Stimulated activated naive CD8-positive, alpha-beta T cell treated with anti-CD3 and anti-CD28 coated beads, Interleukin-15, Interleukin-2, amounts not matched to agents 100 ng/mL and 50 ng/mL, for 24 hours (primary cell): ENCODE data around the gene VAPB.
"Not testable (repeated sequence)": the region's sequence is repeated elsewhere in the genome, so short reads cannot be mapped to it uniquely, and the experiment has no call there.

Experiments
- H3K27ac Mint-ChIP-seq: one replicate; pipeline ENCODE4 v1.8.0; 2021; ENCODE audit warnings: mild to moderate bottlenecking, mixed read lengths
- H3K27me3 Mint-ChIP-seq: one replicate; pipeline ENCODE4 v1.8.0; 2021; ENCODE audit warnings: mixed read lengths
- H3K36me3 Mint-ChIP-seq: one replicate; pipeline ENCODE4 v1.8.0; 2021; ENCODE audit warnings: low read depth, mixed read lengths
- H3K4me1 Mint-ChIP-seq: one replicate; pipeline ENCODE4 v1.8.0; 2021; ENCODE audit warnings: low read depth, mixed read lengths
- H3K4me3 Mint-ChIP-seq: one replicate; pipeline ENCODE4 v1.8.0; 2021; ENCODE audit warnings: mild to moderate bottlenecking, mixed read lengths
- H3K9me3 Mint-ChIP-seq: one replicate; pipeline ENCODE4 v1.8.0; 2021; ENCODE audit warnings: mixed read lengths

The VAPB gene

DNA sequence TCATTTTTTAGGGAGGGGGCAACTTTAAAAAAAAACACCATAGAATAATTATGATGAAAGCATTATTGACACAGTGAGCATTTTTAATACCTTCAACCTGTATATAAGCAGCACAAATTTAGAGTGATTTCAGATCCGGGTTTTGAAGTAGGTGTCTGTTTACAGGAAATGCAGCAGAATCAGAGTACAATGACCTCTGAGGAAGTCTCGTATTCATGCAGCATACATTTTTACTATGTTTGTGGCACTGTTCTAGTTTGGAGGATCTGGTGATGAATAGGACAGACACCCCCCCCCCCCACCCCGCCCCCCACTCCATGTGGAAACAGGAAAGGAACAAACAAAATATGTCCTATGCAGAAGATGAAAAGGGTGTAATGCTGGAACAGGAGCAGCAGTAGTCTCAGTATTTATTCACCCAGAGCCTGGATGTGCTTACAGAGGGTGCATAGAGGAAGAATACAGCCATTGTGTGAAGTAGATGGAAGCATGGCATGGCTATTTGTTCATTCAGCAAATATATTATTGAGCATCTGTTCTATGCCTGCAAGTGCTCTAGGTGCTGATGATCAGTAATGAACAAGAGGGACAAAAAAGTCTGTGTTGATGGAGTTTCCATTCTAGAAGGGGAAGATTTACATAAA, 19.7 kb downstream of the VAPB start:
- H3K9me3 Mint-ChIP-seq: no peaks in the 10 kb centered on the region
- H3K4me1 Mint-ChIP-seq: peaks cover 32% of the 10 kb centered on the region
- peak overlapping the region; percentile 22 for H3K27ac Mint-ChIP-seq
- peak overlapping the region; percentile 19 for H3K4me3 Mint-ChIP-seq
- peaks cover 11% of the 10 kb centered on the region for H3K36me3 Mint-ChIP-seq
- H3K27me3 Mint-ChIP-seq: no peaks in the 10 kb centered on the region

DNA sequence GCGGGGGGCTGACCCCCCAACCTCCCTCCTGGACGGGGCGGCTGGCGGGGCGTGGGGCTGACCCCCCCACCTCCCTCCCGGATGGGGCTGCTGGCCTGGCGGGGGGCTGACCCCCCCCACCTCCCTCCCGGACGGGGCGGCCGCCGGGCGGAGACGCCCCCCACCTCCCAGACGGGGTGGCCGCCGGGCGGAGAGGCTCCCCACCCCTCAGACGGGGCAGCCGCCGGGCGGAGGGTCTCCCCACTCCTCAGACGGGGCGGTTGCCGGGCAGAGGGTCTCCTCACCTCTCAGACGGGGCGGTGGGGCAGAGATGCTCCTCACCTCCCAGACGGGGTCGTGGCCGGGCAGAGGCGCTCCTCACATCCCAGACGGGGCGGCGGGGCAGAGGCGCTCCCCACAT, 25.2 kb downstream of the VAPB start:
- Mint-ChIP-seq H3K4me1 (peaks cover 46% of the 10 kb centered on the region), H3K36me3 (peaks cover 42% of the 10 kb centered on the region)
- H3K9me3 Mint-ChIP-seq, H3K4me3 Mint-ChIP-seq, H3K27ac Mint-ChIP-seq, H3K27me3 Mint-ChIP-seq: not testable (repeated sequence)

DNA sequence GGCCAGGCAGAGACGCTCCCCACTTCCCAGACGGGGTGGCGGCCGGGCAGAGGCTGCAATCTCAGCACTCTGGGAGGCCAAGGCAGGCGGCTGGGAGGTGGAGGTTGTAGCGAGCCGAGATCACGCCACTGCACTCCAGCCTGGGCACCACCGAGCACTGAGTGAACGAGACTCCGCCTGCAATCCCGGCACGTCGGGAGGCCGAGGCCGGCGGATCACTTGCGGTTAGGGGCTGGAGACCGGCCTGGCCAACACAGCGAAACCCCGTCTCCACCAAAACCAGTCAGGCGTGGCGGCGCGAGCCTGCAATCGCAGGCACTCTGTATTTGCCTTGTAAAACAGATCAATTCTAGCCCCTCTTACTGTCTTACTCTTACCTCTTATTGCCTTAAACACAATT, 25.8 kb downstream of the VAPB start:
- not testable (repeated sequence) for H3K4me3 Mint-ChIP-seq, H3K27ac Mint-ChIP-seq, H3K27me3 Mint-ChIP-seq, H3K9me3 Mint-ChIP-seq
- H3K4me1 Mint-ChIP-seq: peaks cover 47% of the 10 kb centered on the region
- peaks cover 45% of the 10 kb centered on the region for H3K36me3 Mint-ChIP-seq

DNA sequence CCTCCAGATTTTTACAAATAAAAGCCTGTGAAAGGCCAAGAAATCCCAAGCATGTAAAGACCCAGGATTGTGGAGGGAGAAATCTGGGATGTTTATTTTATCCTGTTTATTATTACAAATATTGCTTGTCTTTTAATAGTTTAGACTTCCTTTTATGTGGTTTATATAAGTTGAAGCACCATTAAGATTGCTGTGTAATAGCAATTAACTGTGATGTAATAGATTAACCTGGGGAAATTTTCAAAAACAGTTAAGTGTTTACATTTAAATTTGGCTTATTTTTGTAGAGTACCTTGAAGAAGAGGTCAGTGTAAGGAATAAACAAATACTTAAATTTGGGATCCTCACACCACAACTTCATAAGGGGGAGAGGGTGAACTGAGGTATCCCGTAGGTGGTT, 27.0 kb downstream of the VAPB start:
- Mint-ChIP-seq H3K9me3 (no peaks in the 10 kb centered on the region), H3K4me1 (peaks cover 50% of the 10 kb centered on the region), H3K4me3 (no peak overlapping the region), H3K27ac (peak overlapping the region; percentile 68), H3K27me3 (no peaks in the 10 kb centered on the region), H3K36me3 (peaks cover 48% of the 10 kb centered on the region)

DNA sequence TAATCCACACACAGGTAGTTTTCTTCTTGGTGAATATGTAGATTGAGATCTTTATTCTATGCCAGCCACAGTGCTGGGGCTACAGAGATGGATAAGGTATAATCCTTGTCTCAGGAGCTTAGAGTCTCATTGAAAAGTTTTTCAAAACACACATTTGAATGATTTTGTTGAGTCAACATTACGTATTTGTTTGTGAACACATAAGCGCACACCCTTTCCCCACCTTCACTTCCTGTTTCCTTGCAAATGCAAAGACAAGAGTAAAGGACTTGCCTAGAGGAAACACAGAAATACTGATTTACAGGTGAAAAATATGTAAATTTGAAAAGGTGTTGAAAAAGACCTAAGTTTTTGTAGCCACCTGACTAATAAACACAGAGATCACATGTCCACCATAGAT, 27.8 kb downstream of the VAPB start:
- no peaks in the 10 kb centered on the region for H3K27me3 Mint-ChIP-seq
- H3K4me1 Mint-ChIP-seq: peaks cover 48% of the 10 kb centered on the region
- peak overlapping the region; percentile 68 for H3K27ac Mint-ChIP-seq
- no peaks in the 10 kb centered on the region for H3K9me3 Mint-ChIP-seq
- H3K4me3 Mint-ChIP-seq: no peak overlapping the region
- H3K36me3 Mint-ChIP-seq: peaks cover 47% of the 10 kb centered on the region

DNA sequence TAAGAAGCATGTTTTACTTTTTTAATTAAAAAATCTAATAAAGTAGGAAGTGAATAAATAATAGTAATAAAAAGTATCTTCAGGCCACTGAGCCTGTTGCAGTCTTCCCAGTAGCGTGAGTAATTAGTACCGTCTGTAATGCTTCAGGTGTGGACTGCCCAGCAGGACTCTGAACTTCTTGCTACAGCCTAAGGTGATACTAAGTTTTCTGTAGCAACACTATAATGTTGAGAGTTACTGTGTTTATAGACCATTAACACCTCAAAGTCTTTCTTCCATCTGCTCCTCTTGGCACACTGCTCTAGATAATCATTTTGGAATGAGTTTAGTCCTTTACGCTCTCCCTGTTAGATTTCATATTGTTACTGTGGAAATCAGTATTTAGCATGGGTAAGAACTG, 28.4 kb downstream of the VAPB start:
- Mint-ChIP-seq H3K36me3 (peaks cover 48% of the 10 kb centered on the region), H3K27me3 (no peaks in the 10 kb centered on the region), H3K27ac (no peak overlapping the region), H3K4me1 (peaks cover 46% of the 10 kb centered on the region), H3K4me3 (no peak overlapping the region), H3K9me3 (no peaks in the 10 kb centered on the region)

DNA sequence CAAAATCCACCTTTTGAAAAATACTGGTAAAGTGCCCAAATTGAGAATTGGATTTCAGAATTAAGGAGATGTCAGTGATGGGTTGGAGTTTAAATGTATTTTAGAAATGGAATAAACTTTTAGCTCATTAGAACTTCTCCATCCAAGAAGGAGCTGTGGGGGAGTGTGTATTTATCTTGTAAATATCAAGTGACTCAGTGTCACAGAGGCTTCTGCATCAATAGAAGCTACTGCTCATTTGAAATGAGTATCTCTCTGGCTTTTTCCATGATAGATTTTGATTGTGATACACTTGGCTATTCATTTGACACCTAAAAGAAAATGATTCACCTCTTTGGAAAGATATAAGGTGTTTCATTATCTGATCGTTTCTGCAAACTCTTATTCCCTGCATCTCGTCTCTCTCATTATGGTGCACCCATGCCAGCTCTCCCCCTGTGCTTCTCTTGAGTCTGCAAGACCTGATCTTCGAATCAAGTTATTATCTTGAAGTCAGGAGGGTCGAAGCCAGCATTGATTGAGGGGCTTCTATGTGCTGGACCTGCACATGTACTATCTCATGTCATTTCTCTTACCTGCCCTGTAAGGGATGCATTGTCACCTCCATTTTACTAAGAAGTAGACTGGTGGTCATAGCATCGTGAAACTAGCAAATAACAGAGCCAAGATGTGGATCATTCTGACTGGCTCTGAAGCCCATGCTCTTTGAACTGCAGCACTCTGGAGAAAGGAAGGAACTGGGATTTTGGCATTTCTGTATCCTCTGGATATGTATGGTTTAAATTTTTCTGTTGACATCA, 30.1 kb downstream of the VAPB start:
- peak overlapping the region; percentile 52 for H3K27ac Mint-ChIP-seq
- H3K9me3 Mint-ChIP-seq: no peaks in the 10 kb centered on the region
- H3K36me3 Mint-ChIP-seq: peaks cover 51% of the 10 kb centered on the region
- H3K27me3 Mint-ChIP-seq: no peaks in the 10 kb centered on the region
- H3K4me3 Mint-ChIP-seq: no peak overlapping the region
- H3K4me1 Mint-ChIP-seq: peaks cover 46% of the 10 kb centered on the region

DNA sequence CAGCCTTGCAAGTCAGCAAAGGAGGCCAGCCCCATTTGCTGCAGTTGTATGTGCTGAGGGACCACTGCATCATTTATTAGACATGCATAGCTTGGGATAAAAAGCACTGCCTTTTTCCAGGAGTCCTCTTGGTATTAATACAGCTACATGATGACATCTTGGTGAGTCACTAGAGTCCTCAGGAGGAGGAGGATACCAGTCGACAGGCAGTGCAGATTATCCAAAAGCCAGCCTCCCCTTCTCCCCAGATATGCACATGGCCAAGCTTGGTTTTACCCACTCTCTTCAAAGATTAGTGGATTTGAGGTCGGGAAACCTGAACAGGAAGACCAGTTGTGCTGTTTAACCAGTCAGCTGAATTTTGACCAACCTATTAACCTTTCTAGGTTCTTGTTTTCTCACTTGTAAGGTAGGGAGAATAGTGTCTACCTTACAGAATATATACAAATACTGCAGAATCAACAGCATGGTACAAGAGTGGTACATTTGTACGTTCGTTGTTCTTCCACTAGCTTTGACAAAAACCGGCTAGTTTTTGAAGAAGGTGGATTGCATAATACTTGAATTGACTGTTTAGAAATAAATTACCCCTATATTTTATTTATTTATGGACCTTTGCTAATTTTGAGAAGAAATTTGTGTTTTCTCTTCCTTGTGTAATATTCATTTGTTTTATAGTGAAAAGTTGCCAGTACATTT, 31.9 kb downstream of the VAPB start:
- Mint-ChIP-seq H3K27ac (no peak overlapping the region), H3K36me3 (peaks cover 54% of the 10 kb centered on the region), H3K4me3 (no peak overlapping the region), H3K4me1 (peaks cover 39% of the 10 kb centered on the region), H3K9me3 (no peaks in the 10 kb centered on the region), H3K27me3 (no peaks in the 10 kb centered on the region)

DNA sequence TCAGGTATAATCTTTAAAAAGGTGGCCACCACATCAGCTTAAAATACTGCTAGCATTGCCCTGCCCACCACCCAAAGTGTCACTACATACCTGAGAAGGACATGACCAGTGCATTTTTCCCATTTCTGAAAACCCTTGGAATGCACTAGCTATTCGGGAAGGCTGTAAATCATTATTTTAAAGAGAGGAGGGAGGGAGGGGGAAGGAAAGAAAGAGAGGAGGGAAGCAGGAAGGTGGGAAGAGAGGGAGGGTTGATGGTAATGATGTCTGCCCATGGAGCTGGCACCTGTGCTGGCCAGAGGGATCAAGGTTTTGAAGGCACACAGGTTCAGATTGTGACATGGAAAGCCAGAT, 32.4 kb downstream of the VAPB start:
- no peaks in the 10 kb centered on the region for H3K9me3 Mint-ChIP-seq
- H3K27ac Mint-ChIP-seq: no peak overlapping the region
- H3K27me3 Mint-ChIP-seq: no peaks in the 10 kb centered on the region
- peaks cover 33% of the 10 kb centered on the region for H3K4me1 Mint-ChIP-seq
- H3K36me3 Mint-ChIP-seq: peaks cover 48% of the 10 kb centered on the region
- H3K4me3 Mint-ChIP-seq: no peak overlapping the region

DNA sequence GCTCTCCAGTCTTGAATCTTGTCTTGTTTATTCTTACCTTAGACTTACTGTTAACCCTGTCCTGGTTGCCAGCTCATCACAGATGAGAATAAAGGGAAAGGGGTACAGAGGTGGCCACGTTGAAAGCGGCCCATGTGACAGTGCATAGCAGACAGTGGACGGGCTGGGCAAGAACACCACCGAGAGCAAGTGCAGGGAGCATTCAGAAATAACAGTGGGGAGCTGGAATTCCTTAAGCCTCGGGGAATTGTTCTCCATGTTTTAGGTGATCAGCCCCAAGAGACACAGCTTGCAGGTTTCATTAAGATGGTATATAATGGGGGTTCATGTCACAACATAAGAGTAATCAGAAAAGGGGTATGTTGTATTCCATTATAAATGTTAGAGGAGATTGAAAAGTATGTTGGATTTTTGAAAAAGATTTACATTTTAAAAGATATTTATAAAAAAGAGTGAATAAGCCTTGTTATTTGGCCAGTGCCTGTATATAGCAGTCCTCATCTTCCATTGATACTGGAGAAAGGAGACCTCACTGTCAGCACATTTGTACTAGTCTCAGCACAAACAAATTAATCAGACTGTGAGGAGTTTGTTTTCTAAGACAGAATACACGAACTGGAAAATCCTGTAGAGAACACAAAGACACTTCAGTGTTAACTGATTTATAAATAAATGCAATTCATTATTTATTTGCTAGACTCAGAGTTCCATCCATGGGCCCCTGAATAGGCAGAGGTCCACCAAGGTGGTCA, 35.4 kb downstream of the VAPB start:
- H3K27me3 Mint-ChIP-seq: no peaks in the 10 kb centered on the region
- peaks cover 18% of the 10 kb centered on the region for H3K4me1 Mint-ChIP-seq
- H3K9me3 Mint-ChIP-seq: no peaks in the 10 kb centered on the region
- H3K36me3 Mint-ChIP-seq: peaks cover 30% of the 10 kb centered on the region
- no peak overlapping the region for H3K27ac Mint-ChIP-seq
- no peak overlapping the region for H3K4me3 Mint-ChIP-seq

DNA sequence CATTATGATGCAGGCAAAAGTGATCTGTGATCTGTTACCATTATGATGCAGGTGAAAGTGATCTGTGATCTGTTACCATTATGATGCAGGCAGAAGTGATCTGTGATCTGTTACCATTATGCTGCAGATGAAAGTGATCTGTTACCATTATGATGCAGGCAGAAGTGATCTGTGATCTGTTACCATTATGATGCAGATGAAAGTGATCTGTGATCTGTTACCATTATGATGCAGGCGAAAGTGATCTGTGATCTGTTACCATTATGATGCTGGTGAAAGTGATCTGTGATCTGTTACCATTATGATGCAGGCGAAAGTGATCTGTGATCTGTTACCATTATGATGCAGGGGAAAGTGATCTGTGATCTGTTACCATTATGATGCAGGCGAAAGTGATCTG, 38.5 kb downstream of the VAPB start:
- not testable (repeated sequence) for H3K9me3 Mint-ChIP-seq, H3K4me3 Mint-ChIP-seq, H3K27ac Mint-ChIP-seq, H3K27me3 Mint-ChIP-seq
- Mint-ChIP-seq H3K36me3 (peaks cover 32% of the 10 kb centered on the region), H3K4me1 (peaks cover 24% of the 10 kb centered on the region)

DNA sequence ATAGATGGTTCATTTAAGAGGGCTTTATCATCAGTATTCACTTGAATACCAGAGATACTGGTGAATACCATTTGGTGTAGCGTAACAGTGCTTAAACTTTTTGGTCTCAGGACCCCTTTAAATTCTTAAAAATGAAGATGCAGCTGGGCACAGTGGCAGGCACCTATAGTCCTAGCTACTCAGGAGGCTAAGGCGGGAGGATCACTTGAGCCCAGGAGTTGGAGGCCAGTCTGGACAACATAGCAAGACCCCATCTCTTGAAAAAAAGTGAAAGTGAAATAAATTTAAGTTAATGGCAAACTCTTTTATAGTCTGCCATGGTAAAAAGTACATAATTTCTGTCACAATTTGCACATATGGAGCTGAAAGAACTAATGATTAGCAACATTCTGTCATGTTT, 39.3 kb downstream of the VAPB start:
- H3K4me1 Mint-ChIP-seq: peaks cover 32% of the 10 kb centered on the region
- H3K9me3 Mint-ChIP-seq: no peaks in the 10 kb centered on the region
- H3K4me3 Mint-ChIP-seq: no peak overlapping the region
- no peak overlapping the region for H3K27ac Mint-ChIP-seq
- H3K36me3 Mint-ChIP-seq: peaks cover 32% of the 10 kb centered on the region
- no peaks in the 10 kb centered on the region for H3K27me3 Mint-ChIP-seq

DNA sequence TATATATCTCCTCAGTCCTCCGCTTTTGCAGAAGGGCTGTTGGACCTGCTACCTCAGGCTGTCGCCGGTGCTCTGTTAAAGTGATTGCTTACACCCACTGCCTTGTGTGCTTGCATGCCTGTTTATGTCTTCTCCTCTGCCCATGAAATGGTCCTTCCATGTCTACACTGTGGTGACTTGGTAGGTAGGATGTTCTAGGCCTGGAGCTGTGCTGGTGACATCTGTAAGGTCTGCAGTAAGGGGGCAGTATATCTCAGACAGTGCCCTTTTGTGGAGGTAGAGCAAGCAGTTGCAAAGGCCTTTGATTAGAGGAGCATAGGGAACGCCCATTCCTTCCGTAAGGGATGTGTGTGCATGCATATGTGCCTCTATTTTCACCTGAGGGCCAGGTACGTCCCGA, 40.3 kb downstream of the VAPB start:
- H3K27me3 Mint-ChIP-seq: no peaks in the 10 kb centered on the region
- H3K4me1 Mint-ChIP-seq: peaks cover 33% of the 10 kb centered on the region
- peaks cover 28% of the 10 kb centered on the region for H3K36me3 Mint-ChIP-seq
- H3K4me3 Mint-ChIP-seq: no peak overlapping the region
- H3K27ac Mint-ChIP-seq: no peak overlapping the region
- no peaks in the 10 kb centered on the region for H3K9me3 Mint-ChIP-seq

DNA sequence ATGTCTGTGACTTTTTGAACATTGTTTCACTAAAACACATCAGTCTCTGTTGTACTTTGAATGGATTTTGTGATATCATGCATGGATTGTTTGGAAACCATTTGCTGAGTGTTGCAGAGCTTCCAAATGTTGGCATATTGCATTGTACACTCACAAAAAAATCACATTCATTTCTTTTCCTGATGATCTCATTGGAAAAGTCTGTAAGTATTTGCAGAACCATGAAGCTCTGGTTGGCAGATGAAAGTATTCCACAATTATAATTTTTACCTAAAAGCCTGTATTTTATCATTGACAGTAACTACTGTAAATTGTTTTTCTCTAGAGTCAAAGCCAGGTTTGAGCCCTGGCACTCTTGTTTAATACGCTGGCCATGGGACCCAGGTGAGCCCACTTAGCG, 42.1 kb downstream of the VAPB start:
- no peak overlapping the region for H3K4me3 Mint-ChIP-seq
- H3K27ac Mint-ChIP-seq: no peak overlapping the region
- no peaks in the 10 kb centered on the region for H3K27me3 Mint-ChIP-seq
- H3K4me1 Mint-ChIP-seq: peaks cover 28% of the 10 kb centered on the region
- H3K36me3 Mint-ChIP-seq: peaks cover 37% of the 10 kb centered on the region
- no peaks in the 10 kb centered on the region for H3K9me3 Mint-ChIP-seq
